ENCODE measurements around the gene CDC37L1.

DNA sequence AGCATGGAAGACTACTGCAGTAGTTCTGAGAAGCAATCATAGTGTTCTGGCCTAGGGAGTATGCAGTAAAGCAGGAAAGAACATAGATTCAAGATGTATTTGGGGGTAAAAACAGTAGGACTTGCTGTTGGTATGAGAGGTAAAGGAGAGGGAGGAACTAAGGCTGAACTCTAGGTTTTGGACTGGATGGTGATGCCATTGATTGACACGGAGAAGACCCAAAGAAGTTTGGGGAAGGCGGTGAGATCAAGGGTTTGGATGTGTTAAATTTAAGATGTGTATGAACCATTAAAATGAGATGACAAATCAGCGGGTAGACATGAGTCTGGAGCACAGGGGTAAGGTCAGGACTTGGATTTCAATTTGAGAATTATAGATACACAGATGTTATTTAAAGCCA is 2.0 kb upstream of the CDC37L1 start:
- no peak for TF ChIP-seq EP300 (IDR thresholded peaks at IDR 0.05)
- no peak for TF ChIP-seq CTCF (IDR thresholded peaks at IDR 0.05)
- TF ChIP-seq POLR2A (IDR thresholded peaks at IDR 0.05) = no peak

Measured in tibial nerve (tissue), 4 donors.